Embryonic facial prominence (tissue), 1 donor: Measurements from ENCODE around the gene BCORL1.

Experiments
- DNase-seq: peaks from one replicate; pipeline ENCODE4 v3.0.0-alpha.2; 2016; ENCODE audit errors: extremely low spot score

BCORL1 gene

DNA sequence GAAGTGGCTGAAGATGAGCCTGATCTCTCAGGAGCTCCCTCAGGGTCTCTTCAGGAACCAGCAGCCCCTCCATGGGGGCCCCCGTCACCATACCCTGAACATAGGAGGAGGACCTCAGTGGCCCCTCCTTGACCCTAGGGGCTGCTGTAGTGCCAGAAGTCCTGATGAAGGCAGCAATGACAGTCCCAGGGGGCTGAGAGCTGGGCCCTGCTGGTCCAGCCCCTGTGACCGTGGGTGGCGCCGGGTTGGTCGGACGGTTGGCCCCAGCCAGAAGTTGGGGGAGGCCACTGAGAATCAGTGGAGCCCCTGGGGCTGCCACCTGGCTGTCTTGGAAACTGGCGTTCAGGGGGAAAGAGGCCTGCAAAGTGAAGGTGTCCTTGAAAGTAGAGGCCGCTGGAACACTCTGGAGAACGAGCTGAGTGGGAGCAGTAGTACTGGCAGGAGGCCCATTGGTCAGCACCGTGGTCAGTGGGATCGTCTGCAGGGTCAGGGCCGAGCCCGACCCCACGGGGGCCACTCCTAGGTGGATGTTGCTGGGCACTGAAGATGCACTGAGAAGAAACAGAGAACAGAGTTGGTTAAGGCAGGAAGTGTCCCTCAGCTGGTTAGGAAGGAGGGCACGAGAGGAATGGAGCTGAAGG is 84.7 kb downstream of the BCORL1 start:
- DNase-seq, result no peak

DNA sequence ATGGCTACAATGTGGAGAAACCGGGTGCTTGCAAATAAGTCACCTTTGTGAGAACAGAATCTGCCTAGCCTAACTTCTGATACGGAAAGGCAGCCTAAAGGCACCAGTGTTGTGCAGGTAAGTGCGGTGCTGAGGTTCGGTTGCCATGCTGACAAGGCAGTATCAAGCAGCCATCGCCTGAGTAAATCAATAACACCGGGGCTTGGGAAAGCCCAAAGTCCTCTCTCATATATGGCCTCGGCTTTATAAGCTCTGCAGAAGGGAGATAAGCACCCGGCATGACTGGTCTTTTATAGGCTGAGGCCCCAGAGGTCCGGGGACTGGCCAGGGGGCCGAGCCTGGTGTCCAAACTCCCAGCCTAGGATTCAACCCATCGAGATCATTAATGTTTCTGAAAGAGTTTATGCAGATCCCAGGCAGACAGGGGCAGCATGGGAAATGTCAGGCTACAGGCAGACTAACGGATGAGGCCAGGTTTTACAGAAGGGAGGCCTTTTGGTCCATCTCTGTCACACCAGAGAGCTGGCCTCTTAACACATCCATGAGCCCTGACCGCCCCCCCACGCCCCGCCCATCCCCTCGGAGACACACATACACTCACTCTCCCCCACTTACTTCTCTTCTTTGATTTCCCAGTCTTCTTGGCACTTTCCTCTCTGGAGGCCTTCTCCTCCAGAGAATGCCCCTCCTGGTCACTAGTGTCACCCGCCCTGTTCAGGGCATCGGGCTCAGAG is 89.3 kb downstream of the BCORL1 start:
- no peak for DNase-seq

DNA sequence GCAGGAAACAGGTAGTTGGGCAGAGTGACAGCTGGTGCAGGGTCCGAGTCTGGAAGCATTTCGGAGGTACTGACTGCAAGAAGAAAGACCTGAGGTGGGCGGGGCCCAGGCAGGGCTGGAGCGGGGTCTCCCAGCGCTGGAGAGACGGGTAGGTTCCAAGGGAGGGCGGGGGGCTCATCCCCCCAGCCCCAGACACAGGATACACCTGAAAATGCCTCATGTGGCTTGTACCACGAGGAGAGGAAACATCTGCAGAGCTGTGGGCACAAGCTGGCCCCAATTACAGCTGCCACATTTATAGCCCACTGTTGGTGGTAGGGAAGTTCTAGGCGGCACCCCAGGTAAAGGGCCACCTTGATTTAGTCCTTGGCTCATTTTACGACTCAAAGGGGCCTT is 89.9 kb downstream of the BCORL1 start:
- DNase-seq, result no peak

DNA sequence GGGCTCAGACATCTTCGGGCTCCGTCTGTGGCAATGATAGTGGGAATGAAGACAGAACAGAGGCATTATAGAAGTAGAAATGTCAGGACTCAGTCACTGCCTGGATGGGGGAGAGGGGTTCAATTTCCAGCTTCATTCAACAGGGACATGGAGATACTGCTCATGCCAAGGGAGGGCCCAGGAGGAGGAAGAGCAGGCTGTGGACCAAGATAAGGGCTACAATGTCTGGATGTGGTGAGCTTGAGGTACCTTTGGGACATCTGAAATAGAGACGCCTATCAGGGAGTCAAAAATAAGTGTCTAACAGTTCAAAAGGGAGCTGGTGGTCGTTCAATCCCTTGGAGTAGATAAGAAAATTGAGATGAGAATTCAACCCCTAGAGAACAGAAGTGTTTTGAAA is 93.3 kb downstream of the BCORL1 start:
- DNase-seq, result no peak

DNA sequence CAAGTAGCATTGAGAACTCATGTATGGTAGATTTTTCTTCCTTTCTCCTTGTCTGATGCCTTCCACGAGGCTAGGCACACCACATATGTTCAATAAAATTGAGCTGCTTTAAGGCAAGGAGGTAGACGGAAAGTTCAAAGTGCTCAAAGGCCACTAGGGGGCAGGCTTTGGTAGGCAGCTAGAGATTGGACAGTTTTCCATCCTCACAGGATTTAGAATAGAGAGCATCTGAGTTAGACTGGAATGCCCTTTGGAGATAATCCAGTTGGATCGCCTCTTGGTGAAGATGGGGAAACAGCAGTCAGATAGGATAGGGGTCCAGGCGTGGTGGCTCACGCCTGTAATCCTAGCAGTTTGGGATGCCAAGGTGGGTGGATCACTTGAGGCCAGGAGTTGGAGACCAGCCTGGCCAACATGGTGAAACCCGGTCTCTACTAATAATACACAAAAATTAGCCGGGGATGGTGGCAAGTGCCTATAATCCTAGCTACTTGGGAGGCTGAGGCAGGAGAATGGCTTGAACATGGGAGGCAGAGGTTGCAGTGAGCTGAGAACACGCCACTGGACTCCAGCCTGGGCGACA is 97.5 kb downstream of the BCORL1 start:
- DNase-seq, result no peak

DNA sequence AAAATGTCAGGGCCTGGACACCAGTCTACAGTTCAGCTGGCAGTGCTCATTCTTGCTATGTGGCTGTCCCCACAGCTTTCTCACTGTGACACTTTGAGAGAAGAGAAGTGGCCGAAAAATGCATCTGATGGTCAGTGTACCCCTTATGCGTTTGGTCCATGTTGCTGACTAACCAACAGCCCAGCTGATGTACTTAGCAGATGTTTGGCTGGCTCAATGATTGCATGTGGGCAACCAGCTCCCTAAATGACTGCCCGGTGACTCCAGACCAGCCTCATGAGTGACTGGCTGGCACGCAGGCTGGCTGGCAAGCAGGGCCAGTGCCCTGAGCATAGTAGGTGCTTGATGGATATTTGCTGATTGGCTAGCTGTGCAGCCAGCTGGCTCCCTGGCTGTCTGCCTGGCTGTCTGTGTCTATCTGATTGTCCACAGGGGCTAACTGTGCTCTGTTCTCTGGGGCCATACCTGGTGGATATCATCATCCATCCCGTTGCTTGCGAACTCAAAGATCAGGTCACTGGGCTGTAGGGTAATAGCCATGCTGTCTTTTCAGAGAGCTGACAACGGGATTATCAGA is 98.4 kb downstream of the BCORL1 start:
- no peak for DNase-seq

DNA sequence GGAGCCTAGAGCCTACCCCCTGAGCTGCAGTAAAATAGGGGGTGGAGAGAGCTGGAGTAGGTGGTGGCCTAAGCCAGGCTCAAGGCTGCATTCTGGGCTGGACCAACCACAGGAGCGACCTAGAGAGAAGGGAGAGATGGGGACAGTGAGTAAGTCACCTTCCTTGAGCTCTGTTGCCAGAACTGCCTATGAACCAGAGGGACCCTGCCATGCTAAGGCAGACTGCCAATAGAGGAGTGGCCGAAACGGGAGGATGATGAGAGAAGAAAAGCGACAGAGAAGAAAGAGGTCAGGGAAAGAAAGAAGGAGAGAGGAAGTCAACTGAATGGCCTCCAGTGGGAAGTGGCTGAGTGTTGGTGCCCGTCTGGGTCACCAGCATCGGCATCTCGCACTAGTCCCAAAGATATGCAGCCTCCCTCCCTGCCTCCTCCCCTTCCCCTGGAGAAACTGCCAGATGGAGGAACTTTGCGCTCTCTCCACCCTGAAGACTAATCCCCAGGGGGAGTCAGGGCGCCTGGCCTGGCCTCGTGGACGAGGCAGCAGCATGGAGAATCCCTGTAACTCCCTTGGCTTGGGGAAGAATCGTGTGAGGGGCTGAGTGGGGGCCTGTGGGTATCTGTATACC is 99.1 kb downstream of the BCORL1 start:
- DNase-seq, result no peak

DNA sequence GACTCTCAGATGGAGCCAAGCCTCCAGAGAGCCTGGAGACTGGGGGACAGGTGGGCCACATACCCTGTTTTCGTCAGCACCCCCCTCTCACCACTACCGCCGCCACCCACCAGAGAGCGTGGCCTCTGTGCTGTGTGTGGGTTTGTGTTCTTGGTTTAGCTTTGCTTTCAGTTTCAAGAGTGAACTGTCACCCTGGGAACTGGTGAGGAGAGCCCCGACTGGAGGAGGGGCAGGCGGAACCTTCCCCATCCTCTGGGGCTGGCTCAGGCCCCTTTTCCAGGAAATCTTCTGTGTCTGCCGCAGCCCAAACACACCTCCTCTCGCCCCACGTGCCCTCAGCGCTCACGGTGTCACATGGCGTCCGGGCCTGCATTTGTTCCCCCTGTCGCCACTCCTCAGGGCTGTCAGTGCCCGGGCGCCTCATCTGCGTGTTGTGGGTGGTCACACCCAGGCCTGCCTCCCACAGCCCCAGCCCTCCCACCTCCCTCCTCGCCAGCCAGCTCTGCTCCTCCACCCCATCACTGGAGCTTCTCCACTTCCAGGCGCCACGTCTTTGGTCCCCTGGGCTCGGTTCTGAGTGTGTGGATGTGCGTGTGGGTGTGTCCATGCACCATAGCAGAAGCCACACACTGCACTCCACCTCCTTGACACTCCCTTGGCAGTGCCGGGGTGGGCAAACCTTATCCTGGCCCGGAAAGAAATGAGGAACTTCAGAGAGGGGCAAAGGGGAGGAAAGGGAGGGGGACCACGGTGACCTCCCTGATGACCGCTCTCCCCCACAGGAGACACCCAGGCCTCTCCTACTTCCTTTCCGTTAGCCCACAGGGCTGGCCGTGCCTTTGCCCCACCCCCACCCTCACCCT is 100.0 kb downstream of the BCORL1 start:
- no peak for DNase-seq

DNA sequence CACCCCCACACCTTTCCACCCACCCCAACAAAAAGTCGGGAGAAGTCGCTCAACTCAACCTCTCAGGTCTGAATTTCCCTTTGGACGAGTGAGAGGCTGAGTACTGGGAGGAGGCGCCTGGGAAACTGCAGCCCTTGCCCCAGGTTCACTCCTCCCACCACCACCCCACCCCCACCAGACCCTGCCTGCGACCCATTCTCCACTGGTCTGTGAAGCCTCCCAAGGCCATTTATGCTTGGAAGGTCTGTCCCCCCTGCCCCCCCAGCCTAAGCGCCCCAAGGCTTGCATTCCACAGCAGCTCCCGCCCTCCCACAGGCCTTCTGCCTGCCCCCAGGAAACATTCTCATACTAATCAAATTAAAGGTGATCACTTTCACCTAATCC is 100.7 kb downstream of the BCORL1 start:
- DNase-seq, result no peak

DNA sequence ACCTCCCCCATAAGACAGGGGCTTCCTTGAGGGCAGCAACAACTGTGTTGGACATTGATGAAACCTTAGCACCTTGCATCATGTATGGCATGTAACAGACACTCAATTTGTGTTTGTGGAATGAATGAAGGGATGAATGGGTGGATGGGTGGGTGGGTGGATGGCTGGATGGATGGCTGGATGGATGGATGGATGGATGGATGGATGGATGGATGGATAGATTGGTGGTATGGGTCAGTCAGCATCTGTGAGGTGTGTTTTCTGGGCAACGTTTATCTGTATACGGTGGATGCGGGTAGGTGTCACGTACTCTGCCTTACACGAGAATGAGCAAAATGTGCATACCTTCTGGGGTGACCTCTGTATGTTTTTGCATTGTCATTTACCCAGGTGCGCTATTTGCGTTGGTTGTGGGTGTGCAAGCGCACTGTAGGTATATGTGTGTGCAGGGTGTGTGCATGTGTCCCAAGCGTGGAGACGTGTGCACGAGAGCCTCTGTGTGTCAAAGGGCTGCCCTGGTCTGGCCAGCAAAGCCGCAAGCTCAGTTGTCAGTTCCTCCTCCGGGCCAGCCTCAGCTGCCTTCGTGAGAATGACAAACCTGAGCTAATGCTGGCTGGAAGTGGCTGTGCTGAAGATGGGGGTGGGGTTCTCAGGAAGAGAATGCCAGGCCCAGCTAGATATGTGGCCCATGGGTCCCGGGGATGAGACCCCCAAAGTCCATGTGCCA is 101.4 kb downstream of the BCORL1 start:
- DNase-seq, result no peak

DNA sequence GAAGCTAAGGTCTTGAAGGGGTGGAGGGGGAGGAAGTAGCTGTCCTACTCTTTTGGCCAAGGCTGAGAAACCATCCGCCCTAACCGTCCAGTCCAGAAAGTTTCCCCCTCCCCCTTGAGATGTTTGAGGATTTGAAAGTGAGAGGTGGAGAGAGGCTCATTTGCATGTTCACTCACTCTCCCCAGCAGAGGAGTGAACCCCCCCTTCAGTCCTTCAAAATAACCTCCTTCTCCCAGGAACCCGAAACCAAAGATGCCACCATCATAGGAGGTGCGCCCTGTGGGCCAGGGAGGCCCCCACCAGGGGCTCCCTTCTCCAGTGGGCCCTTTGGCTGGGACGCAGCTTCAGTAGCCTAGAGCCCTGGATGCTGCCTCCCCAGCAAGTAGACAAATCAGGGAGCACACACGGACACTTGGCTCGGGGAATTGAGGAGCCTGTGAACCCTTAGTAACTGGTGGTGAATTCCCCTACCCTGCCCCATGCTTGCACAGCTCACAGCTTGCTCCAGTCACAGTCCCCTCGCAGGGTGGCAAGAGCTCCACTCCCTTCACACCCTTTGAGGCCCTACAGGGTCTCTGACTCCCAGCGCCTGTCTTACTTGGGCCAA is 102.3 kb downstream of the BCORL1 start:
- DNase-seq, result no peak

DNA sequence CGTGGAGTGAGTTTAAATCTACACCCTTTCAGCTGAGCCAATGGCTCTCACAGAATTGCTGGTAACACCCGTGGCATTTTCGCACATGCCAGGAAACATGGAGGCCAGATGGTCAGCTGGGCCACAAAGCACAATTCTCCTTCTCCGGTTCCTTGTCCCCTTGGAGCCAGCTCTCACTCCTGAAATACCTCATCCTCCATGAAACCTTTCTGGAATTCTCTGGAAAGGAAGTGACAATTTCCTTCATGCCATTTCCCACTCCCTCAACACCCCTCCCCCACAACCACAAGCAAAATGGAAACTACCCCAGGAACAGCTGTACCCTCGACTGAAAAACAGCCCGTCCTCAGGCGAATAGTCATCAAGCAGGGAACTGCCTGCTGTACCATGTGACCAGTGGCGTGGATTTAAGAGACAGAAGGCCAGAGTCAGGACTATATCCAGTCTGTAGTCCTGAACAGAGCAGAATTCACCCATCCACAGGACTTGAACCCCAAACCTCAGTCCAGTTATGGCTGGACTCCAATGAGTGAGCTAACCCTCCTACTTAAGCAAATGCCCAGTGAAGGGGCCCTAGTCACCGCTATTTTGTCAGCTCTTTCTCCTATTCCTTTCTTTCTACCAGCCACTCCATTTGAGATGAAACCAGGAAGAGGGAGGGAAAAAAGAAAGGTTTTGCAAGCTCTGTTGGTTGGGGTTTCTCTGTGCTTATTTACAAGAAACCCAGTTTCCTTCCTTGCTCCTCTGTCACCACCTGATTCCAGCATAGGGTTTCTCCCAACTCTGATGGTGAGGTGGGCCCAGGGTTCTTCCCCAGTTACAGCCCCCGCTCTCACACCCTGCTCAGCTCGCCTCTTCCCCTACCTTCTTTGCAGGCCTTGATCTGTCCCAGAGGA is 103.4 kb downstream of the BCORL1 start:
- DNase-seq, result no peak

DNA sequence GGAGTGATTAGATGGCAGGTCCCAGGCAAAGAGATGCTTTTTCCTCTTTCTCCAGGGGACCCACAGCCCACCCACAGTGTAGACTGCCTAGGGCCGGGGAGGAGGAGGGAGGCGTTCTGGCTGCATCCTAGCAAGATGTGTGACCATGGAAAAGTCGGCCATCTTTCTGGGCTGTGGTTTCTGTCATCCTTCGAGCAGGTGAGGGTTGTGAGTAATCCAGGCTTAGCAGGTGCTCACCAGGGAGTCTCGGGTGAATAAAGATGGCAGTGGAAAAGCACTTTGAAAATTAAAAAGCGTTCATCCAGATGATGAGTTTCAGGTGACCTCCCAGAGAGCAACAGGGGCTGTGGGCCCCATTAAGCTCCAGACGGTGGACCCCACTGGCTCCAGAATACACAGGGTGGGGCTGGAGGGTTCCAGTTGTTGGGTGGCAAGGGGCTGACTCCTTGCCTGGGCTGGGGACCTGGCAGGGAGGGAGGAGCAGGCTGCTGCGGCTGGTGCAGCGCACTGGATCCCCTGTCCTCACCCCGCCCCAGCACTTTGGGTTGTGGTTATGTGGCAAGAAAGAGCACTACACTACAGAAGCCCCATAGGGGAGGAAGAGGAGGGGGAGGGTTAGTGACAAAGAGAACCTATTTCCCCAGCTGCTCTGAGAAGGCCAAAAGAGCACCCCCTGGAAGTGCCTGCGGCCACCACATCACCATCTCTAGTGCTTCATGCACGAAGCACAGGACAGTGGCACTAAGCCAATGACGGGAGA is 104.2 kb downstream of the BCORL1 start:
- DNase-seq, result no peak

DNA sequence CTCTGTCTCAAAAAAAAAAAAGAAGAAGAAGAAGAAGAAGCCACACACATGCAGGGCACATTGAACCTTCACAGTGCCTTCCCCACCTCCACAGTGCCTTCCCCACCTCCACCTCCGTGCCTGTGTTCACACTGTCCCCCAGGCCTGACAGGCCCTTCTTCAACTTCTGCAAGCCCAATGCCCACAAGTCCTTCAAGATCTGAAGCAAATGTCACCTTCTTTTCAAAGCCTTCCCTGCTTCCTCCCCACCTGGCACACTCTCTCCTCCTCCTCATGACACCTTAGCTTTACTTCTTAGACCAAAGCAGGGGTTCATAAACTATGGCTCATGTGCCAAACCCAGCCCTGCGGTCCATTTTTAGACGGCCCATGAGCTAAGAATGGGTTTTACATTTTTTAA is 107.9 kb downstream of the BCORL1 start:
- DNase-seq, result no peak

DNA sequence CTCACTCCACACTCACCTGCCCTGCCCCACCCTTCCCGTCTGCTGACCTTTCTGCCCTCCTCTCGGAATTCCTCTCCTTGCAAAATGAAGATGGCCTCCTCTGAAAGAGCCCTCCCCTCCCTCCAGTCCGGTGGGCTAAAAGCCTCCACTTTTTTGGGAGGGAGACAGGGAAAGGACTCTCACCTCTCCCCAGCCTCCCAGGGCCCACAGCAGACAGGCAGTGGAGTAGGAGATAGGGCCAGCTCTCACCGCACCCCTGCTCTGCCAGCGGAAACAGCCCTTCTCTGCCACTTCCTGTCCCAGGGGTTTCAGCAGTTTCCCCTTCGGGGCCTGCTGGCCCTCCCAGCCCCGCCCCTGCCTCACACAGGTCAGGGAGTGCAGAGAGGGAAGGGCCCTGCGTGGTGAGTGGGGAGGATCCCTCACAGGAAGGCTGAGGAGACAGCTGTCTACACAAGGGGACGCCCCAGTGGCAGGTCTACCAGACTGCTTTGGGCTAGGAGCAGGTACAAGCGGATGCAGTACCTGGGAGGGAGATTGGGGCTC is 109.6 kb downstream of the BCORL1 start:
- no peak for DNase-seq

DNA sequence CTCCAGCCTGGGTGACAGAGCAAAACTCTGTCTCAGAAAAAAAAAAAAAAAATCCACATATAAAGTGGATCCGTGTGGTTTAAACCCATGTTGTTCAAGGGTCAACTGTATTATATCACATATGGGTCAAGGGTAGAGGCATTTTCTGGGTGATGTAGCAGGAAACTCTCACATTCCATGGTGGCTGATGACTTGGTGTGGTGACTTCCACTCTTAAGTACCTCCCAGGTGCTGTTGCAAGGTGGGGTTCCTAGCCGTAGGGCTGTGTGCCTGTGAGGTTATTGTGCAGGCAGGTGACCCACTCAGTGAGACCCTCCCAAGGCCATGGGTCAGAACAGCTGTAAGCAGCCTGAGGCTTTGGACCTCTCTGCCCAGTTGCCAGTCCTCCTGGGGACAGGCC is 110.8 kb downstream of the BCORL1 start:
- no peak for DNase-seq

DNA sequence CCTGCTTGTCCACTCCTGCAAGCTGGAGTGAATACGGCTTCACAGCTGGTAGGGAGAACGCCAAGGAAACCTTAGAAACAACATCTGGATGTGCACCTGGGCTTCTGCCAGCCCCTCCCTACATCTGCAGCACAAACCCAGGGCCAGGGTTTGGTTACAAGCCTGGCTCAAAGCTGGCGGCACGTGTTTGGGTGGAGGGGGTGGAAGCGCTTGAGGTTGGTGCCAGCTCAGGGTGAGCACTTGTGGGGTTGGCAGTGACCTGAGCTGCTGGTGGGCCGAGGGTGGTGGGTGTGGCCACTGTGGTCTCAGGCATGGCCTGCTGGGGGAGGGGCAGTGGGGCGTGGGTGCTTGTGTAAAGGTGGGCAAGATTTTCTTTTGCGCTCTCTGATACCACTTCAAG is 112.3 kb downstream of the BCORL1 start:
- no peak for DNase-seq

DNA sequence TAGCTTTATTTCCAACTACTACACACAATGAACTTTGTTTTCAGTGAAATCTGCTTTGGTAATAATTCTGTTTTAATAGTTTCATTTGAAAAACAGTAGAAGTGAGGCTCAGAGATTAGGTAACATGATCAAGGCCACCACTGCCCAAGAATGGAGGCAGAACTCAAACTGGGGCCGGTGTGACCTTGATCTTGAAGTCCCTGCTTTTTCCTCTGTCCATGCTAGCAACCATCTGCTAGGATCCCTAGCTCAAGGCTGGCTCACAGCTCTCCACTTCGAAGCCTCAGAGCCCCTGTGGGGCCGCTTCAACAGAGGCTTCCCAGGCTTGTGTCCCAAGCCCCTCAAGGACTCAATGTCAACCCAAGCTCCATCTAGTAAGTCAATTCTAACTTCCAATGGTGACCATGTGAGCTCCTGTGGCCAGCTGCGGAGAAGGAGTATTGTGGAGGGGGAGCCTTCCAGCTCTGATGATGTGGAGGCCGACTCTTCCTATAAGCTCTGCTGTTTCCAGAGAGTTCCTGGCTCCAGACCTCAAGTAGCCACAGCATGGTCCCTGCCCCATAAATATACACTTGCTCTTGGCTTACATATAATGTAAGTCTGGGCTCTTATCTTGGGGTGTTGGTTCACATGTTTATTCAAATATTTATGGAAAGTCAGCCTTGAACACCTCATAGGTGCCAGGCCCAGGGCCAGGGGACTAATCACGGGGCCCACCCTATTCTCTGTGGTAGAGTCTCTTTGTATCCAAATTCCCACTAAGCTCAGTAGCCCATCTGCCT is 113.0 kb downstream of the BCORL1 start:
- no peak for DNase-seq
